ENCODE results near the gene PLEKHG2. TPM values are rescaled to one million over a fixed set of nuclear protein-coding genes. Genes with fewer than 3 reads are reported as not detected.
A peak's percentile ranks its signal among the peaks of the same experiment; 100 is the strongest.

Gene PLEKHG2
- total and polyA plus RNA-seq, 5 donors, result 11.3 to 29.5 (median 15.5) TPM

DNA sequence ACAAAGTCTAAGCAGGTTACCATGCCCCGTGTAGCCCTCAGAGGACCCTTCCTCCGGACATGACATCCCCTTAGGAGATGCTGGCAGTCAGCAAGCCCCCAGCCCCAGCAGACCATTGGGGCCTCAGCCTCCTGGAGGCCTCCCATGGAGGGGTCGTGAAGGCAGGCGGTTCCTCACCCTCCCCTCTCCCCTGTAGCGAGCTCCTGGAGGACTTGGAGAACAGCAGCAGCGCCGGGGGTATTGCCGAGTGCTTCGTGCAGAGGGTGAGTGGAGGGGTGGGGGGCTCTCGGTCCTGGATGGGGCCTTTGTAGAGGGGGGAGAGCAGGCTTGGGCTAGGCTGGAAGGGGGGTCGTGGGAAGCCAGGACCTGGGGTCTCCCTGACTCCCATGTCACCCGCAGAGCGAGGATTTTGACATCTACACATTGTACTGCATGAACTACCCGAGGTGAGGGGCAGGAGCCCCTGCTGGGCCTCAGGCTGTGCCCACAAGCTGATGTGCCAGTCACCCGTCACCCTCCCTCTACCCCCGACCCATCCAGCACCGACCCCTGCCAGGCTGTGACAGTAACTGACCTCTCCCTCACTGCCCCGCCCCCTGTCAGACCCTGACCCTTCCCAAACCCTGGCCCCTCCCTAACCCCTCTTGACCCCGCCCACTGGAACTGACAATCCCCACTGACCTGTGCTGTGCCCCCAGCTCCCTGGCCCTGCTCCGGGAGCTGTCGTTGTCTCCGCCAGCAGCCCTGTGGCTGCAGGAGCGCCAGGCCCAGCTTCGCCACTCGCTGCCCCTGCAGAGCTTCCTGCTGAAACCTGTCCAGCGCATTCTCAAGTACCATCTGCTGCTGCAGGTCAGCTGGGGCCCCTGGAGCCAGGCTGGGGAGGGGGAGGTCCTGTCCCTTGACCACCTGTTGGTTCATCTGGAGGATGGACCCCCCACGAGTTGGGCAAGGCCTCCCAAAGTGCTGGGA is 4.0 kb downstream of the PLEKHG2 start:
- intact Hi-C loops (cut with DNase I), result no loop called here
- WGBS, result 73% methylated on average over 27 of the region's 27 CpGs
- Histone ChIP-seq H3K4me3 (ENCODE audit: low read length) (no peak overlapping the region), H3K27ac (ENCODE audit: low read length) (no peak overlapping the region), H3K27me3 (ENCODE audit: control insufficient read depth, insufficient read depth) (no peaks in the 10 kb centered on the region), H3K4me1 (ENCODE audit: control insufficient read depth, insufficient read depth, low read length) (peaks cover 4% of the 10 kb centered on the region), H3K9me3 (ENCODE audit: control insufficient read depth, low read length) (no peaks in the 10 kb centered on the region)
- DNase-seq (peak in 2 of 3 donors; percentile 59 to 68), ATAC-seq (no peak)

DNA sequence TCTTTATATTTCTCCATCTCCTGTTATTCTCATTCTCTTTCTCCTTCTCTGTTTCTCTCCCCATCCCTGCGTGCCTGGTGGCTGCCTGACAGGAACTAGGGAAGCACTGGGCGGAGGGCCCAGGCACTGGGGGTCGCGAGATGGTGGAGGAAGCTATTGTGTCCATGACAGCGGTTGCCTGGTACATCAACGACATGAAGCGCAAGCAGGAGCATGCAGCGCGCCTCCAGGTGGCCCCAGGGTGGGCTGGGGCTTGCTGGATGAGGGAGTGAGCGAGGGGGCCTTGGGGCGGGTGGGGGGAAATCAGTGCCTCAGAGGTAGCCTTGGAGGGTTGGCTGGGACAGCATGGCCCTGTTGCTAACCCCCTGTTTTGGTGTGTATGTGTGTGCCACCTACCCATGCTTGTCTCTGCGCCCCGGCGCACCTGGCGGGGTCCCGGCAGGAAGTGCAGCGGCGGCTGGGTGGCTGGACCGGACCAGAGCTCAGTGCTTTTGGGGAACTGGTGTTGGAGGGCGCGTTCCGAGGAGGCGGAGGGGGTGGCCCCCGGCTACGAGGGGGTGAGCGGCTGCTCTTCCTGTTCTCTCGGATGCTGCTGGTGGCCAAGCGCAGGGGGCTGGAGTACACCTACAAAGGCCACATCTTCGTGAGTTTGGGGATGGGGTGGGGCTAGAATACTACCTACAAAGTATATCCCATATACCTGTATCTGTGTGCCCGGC is 5.2 kb downstream of the PLEKHG2 start:
- peak in 2 of 3 donors; percentile 51 to 61 for DNase-seq
- no peaks in the 10 kb centered on the region for H3K9me3 ChIP-seq (ENCODE audit: control insufficient read depth, low read length)
- peaks cover 3% of the 10 kb centered on the region for H3K4me1 ChIP-seq (ENCODE audit: control insufficient read depth, insufficient read depth, low read length)
- no peak for ATAC-seq
- no peaks in the 10 kb centered on the region for H3K27me3 ChIP-seq (ENCODE audit: control insufficient read depth, insufficient read depth)
- intact Hi-C loops (cut with DNase I), result no loop called here
- 89% methylated on average over 30 of the region's 30 CpGs for WGBS
- no peak overlapping the region for H3K27ac ChIP-seq (ENCODE audit: low read length)
- no peak overlapping the region for H3K4me3 ChIP-seq (ENCODE audit: low read length)

DNA sequence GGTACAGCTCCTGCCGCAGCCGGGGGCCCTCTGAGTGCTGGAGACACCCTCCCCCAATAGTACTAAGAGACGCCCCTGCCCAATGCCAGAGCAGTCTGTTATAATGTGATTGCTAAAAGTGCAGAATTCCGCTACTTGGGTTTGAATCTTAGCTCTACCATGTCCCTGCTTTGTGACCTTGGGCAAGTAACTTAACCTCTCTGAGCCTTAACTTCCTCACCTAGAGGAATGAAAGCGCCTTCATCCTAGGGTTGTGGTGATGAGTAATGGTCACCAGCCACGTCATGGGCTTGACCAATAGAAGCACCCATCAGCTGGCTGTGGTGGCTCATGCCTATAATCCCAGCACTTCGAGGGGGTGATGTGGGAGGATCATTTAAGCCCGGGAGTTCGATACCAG is 6.5 kb downstream of the PLEKHG2 start:
- 88% methylated on average over 9 of the region's 9 CpGs for WGBS
- no peak overlapping the region for H3K4me3 ChIP-seq (ENCODE audit: low read length)
- H3K9me3 ChIP-seq (ENCODE audit: control insufficient read depth, low read length), result no peaks in the 10 kb centered on the region
- ATAC-seq (no peak), DNase-seq (peak in 1 of 3 donors; percentile 5)
- H3K27me3 ChIP-seq (ENCODE audit: control insufficient read depth, insufficient read depth), result no peaks in the 10 kb centered on the region
- peaks cover 3% of the 10 kb centered on the region for H3K4me1 ChIP-seq (ENCODE audit: control insufficient read depth, insufficient read depth, low read length)
- no peak overlapping the region for H3K27ac ChIP-seq (ENCODE audit: low read length)
- intact Hi-C loops (cut with DNase I), result no loop called here

DNA sequence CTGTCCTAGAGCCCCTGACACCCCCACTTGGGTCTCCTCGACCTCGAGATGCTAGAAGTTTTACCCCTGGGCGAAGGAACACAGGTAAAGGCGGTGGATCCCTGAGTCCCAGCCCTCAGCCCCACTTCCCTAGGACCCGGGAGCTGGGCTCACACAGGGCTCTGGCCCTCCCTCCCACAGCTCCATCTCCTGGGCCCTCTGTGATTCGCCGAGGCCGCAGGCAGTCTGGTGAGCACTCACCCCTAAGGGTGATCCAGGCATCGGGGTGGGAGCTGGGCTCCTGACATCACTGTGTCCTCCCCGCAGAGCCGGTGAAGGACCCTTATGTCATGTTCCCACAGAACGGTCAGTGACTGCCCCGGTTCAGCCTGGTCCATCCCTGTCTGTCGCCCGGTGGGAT is 8.3 kb downstream of the PLEKHG2 start:
- ATAC-seq (no peak), DNase-seq (peak in 1 of 3 donors; percentile 28)
- intact Hi-C loops (cut with DNase I), result no loop called here
- no peak overlapping the region for H3K27ac ChIP-seq (ENCODE audit: low read length)
- H3K4me3 ChIP-seq (ENCODE audit: low read length), result no peak overlapping the region
- 91% methylated on average over 15 of the region's 15 CpGs for WGBS
- no peaks in the 10 kb centered on the region for H3K27me3 ChIP-seq (ENCODE audit: control insufficient read depth, insufficient read depth)
- H3K4me1 ChIP-seq (ENCODE audit: control insufficient read depth, insufficient read depth, low read length), result no peaks in the 10 kb centered on the region
- no peaks in the 10 kb centered on the region for H3K9me3 ChIP-seq (ENCODE audit: control insufficient read depth, low read length)

DNA sequence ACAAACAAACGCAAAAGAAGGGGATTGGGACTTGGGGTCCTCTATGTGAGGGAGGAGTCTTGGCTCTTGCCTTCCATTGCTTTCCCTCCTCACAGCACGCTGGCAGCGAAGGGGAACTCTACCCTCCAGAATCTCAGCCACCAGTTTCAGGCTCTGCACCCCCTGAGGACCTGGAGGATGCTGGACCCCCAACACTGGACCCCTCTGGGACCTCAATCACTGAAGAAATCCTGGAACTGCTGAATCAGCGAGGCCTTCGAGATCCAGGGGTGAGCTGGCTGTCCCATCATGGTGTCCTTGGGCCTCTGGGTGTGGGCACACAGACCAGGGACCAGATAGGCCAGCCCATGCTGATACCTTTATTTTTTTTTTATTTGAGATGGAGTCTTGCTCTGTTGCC is 9.6 kb downstream of the PLEKHG2 start:
- H3K27me3 ChIP-seq (ENCODE audit: control insufficient read depth, insufficient read depth), result no peaks in the 10 kb centered on the region
- ATAC-seq, result no peak
- no peak overlapping the region for H3K4me3 ChIP-seq (ENCODE audit: low read length)
- intact Hi-C loops (cut with DNase I), result no loop called here
- no peaks in the 10 kb centered on the region for H3K9me3 ChIP-seq (ENCODE audit: control insufficient read depth, low read length)
- peak in 1 of 3 donors; percentile 21 for DNase-seq
- 91% methylated on average over 5 of the region's 5 CpGs for WGBS
- H3K4me1 ChIP-seq (ENCODE audit: control insufficient read depth, insufficient read depth, low read length), result no peaks in the 10 kb centered on the region
- H3K27ac ChIP-seq (ENCODE audit: low read length), result no peak overlapping the region

DNA sequence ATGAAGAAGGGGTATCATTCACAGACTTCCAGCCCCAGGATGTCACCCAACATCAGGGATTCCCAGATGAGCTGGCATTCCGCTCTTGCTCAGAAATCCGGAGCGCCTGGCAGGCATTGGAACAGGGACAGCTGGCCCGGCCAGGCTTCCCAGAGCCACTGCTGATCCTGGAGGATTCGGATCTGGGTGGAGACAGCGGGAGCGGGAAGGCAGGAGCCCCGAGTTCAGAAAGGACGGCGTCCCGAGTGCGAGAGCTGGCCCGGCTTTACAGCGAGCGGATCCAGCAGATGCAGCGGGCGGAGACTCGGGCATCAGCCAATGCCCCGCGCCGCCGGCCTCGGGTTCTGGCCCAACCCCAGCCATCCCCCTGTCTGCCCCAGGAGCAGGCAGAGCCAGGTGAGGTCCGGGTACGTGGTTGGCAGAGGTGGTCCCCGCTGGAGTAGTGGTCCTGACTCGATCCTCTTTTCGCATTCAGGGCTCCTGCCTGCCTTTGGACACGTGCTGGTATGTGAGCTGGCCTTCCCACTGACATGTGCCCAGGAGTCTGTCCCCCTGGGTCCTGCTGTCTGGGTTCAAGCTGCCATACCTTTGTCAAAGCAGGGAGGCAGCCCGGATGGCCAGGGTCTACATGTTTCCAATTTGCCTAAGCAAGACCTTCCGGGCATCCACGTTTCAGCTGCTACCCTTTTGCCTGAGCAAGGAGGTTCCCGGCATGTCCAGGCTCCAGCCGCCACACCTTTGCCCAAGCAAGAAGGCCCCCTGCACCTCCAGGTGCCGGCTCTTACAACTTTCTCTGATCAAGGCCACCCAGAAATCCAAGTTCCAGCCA is 11.0 kb downstream of the PLEKHG2 start:
- Histone ChIP-seq H3K4me1 (ENCODE audit: control insufficient read depth, insufficient read depth, low read length) (peaks cover under 1% of the 10 kb centered on the region), H3K27me3 (ENCODE audit: control insufficient read depth, insufficient read depth) (no peaks in the 10 kb centered on the region), H3K9me3 (ENCODE audit: control insufficient read depth, low read length) (no peaks in the 10 kb centered on the region), H3K27ac (ENCODE audit: low read length) (no peak overlapping the region), H3K4me3 (ENCODE audit: low read length) (no peak overlapping the region)
- ATAC-seq (no peak), DNase-seq (peak in 2 of 3 donors; percentile 58 to 69)
- WGBS, result 90% methylated on average over 35 of the region's 35 CpGs
- intact Hi-C loops (cut with DNase I), result no loop called here

DNA sequence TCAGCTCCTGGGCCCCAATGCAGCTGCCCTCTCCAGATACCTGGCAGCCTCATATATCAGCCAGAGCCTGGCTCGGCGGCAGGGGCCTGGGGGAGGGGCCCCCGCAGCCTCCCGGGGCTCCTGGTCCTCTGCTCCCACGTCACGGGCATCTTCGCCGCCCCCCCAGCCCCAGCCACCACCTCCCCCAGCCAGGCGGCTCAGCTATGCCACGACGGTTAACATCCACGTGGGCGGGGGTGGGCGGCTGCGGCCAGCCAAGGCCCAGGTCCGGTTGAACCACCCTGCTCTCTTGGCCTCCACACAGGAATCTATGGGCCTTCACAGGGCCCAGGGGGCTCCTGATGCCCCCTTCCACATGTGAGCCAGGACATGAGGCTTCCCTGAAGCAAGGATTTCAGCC is 12.5 kb downstream of the PLEKHG2 start:
- intact Hi-C loops (cut with DNase I), result no loop called here
- 77% methylated on average over 16 of the region's 16 CpGs for WGBS

DNA sequence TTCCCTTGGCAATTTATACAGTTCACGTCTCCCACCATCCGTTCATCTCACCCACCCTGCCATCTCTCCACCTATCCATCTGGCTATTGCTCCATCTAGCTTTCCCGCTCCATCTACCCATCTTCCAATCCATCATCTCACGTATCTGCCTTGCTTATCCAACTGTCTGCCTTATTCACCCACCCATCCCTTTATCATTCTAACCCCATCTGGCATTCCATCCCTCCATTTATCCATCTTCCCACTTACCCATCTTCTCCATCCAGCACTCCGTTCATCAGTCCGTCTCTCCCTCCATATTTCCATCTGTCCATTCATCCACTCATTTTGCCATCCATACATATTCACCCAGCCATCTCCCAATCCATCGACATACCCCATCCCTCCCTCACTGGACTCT is 13.3 kb downstream of the PLEKHG2 start:
- H3K9me3 ChIP-seq (ENCODE audit: control insufficient read depth, low read length), result no peaks in the 10 kb centered on the region
- no peak overlapping the region for H3K27ac ChIP-seq (ENCODE audit: low read length)
- ATAC-seq, result no peak
- 88% methylated on average over 7 of the region's 7 CpGs for WGBS
- no peaks in the 10 kb centered on the region for H3K27me3 ChIP-seq (ENCODE audit: control insufficient read depth, insufficient read depth)
- intact Hi-C loops (cut with DNase I), result no loop called here
- no peak overlapping the region for H3K4me3 ChIP-seq (ENCODE audit: low read length)
- H3K4me1 ChIP-seq (ENCODE audit: control insufficient read depth, insufficient read depth, low read length), result peaks cover 4% of the 10 kb centered on the region
- DNase-seq, result peak in 1 of 3 donors; percentile 6

More for the DNA sequence above, 12.5 kb downstream of the PLEKHG2 start:
- ATAC-seq, result no peak
- no peak overlapping the region for H3K27ac ChIP-seq (ENCODE audit: low read length)
- peaks cover 4% of the 10 kb centered on the region for H3K4me1 ChIP-seq (ENCODE audit: control insufficient read depth, insufficient read depth, low read length)
- no peaks in the 10 kb centered on the region for H3K9me3 ChIP-seq (ENCODE audit: control insufficient read depth, low read length)
- no peaks in the 10 kb centered on the region for H3K27me3 ChIP-seq (ENCODE audit: control insufficient read depth, insufficient read depth)
- no peak overlapping the region for H3K4me3 ChIP-seq (ENCODE audit: low read length)
- peak in 2 of 3 donors; percentile 42 to 60 for DNase-seq

DNA sequence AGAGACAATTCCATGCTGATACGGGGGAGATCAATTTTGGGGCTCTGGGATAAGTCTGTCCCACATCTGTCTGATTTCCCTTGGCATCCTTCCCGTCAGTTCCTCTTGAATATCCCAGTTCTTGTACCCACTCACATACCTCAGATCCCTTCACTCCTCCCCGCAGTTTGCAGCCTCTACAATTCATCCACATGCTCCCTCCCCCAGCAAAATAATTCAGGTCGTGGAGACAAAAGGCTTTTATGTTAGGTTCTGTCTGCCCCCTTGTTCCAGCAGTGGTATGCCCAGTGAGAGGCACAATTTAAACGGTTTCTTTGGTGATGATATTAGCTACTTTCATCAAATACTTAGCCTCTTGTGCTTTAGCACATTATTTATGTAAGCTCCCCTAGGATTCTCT is 13.7 kb downstream of the PLEKHG2 start:
- no peak for ATAC-seq
- peaks cover 4% of the 10 kb centered on the region for H3K4me1 ChIP-seq (ENCODE audit: control insufficient read depth, insufficient read depth, low read length)
- DNase-seq, result no peak
- no peak overlapping the region for H3K4me3 ChIP-seq (ENCODE audit: low read length)
- H3K27ac ChIP-seq (ENCODE audit: low read length), result no peak overlapping the region
- H3K9me3 ChIP-seq (ENCODE audit: control insufficient read depth, low read length), result no peaks in the 10 kb centered on the region
- no peaks in the 10 kb centered on the region for H3K27me3 ChIP-seq (ENCODE audit: control insufficient read depth, insufficient read depth)
- 53% methylated on average over 5 of the region's 5 CpGs for WGBS
- intact Hi-C loops (cut with DNase I), result no loop called here

DNA sequence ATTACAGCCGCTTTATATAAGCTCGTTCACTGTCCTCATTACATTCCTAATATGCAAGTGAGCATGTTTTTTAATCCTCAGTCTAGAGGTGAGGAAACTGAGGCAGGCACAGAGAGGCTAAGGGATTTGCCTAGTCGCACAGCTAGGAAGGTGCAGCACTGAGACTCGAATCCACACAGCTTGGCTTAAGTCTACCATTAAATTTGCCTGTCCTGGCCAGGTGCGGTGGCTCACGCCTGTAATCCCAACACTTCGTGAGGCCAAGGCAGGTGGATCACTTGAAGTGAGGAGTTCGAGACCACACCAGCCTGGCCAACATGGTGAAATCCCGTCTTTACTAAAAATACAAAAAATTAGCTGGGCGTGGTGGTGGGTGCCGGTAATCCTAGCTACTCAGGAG is 15.2 kb downstream of the PLEKHG2 start:
- intact Hi-C loops (cut with DNase I), result no loop called here
- Histone ChIP-seq H3K27me3 (ENCODE audit: control insufficient read depth, insufficient read depth) (no peaks in the 10 kb centered on the region), H3K4me3 (ENCODE audit: low read length) (no peak overlapping the region), H3K4me1 (ENCODE audit: control insufficient read depth, insufficient read depth, low read length) (peaks cover 4% of the 10 kb centered on the region), H3K9me3 (ENCODE audit: control insufficient read depth, low read length) (no peaks in the 10 kb centered on the region), H3K27ac (ENCODE audit: low read length) (no peak overlapping the region)
- 89% methylated on average over 11 of the region's 11 CpGs for WGBS
- peak in 1 of 3 donors; percentile 21 for DNase-seq
- no peak for ATAC-seq

All from right cardiac atrium (tissue), 5 donors.